GM19043 (cell line): ENCODE data around the gene GBP7.
A peak's percentile ranks its signal among the peaks of the same experiment; 100 is the strongest.
"Not testable (repeated sequence)": the region's sequence is repeated elsewhere in the genome, so short reads cannot be mapped to it uniquely, and the experiment has no call there.

Experiments used
- ATAC-seq: cut with Tn5 transposase; IDR thresholded peaks from one replicate; pipeline ENCODE4 v1.9.1; 2021; ENCODE audit warnings: low read depth; ENCODE audit not compliant: unreplicated experiment

GBP7 gene

GRCh38 chr1:89175601-89176256, at the start of gene GBP7:
GBP7 (minus strand) TSS chr1:89176003; CDS start chr1:89171935, 4,068 bp downstream.
- ATAC-seq: no peak

DNA sequence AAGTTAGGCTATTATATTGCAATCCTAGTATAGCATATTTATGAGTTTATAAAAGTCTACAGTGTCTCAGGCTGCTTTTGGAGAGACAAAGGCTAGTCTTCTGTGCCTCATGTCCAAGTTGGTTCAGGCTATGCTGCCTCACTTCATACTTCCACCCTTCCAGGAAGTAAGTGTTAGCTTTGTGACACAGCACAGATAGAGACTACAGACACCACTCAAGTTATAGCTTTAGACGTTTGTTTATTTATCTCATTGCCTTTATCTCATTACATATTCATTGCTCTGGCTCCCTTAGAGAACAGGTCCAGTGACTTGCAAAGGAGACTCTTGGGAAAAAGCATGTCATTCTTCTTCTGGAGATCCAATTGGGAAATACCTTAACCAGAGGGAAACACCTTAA, 45.5 kb upstream of the GBP7 start:
- ATAC-seq: no peak

- ATAC-seq: not testable (repeated sequence)
Observed at GRCh38 chr1:89219851-89220250, 44.0 kb upstream of the GBP7 start.

DNA sequence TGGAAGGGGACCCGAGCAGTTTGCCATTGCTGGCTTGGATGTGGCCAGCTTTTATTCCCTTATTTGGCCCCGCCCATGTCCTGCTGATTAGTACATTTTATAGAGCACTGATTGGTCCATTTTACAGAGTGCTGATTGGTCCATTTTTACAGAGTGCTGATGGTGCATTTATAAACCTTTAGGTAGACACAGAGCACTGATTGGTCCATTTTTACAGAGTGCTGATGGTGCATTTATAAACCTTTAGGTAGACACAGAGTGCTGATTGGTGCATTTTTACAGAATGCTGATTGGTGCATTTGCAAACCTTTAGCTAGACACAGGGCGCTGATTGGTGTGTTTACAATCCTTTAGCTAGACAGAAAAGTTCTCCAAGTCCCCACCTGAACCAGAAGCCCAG, 43.1 kb upstream of the GBP7 start:
- not testable (repeated sequence) for ATAC-seq

DNA sequence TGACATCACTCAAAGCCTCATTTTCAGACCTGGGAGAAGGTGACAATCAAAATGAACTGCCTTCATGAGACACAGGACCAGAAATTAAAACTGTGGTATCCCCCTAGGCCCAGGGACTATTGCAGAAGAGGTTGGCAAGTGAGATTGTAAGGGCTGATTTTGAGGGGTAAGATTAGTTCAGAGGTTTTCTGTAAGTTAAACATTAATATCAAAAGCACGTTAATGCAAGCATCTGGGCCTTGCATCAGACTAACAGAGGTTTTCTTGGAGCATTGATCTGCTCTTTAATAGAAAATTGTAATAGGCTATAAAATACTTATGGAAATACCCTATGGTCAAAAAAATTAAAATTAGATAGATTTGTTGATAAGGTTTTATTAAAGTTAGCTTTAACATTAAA, 37.5 kb upstream of the GBP7 start:
- ATAC-seq: no peak

GRCh38 chr1:89211035-89211634, 35.3 kb upstream of the GBP7 start:
- no peak for ATAC-seq

GRCh38 chr1:89206373-89206772, 30.6 kb upstream of the GBP7 start:
- no peak for ATAC-seq

DNA sequence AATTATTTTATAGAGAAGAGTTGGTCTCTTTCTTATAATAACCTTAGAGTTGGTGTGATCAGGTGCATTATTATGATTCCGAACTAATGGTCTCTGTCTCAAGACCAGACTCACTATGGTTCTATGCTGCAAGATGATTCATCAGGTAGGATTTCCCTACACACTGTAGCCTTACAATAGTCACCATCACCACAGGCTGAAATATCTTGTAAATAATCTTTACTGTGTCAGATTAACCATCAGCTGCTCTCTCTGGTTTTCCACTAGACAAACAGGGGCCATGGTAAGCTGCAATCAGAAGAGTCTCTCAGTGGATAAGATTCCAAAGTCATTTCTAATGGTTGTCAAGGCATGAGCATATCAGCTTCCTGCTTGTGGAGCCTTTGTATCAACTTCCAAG, 27.4 kb upstream of the GBP7 start:
- ATAC-seq: no peak

- peak; percentile 56 for ATAC-seq
Observed at GRCh38 chr1:89201106-89201794, 25.4 kb upstream of the GBP7 start.

DNA sequence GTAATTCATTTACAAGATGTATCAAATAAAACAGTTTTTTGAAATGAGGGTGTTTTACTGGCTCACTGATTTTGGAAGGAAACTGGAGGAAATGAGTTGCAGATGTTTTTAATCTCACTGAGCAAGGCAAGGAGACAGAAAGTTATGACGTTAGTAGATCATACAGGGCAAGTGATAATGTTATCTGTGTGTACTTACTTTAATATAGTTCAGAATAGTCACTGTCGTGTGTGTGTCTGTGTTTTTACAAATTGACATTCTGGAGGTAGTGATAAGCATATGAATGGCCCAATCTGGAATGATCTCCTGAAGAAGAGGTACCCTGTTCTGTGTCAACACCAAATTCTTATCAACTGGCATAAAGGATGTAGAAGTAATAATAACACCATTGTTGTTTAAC, 24.9 kb upstream of the GBP7 start:
- ATAC-seq: no peak

DNA sequence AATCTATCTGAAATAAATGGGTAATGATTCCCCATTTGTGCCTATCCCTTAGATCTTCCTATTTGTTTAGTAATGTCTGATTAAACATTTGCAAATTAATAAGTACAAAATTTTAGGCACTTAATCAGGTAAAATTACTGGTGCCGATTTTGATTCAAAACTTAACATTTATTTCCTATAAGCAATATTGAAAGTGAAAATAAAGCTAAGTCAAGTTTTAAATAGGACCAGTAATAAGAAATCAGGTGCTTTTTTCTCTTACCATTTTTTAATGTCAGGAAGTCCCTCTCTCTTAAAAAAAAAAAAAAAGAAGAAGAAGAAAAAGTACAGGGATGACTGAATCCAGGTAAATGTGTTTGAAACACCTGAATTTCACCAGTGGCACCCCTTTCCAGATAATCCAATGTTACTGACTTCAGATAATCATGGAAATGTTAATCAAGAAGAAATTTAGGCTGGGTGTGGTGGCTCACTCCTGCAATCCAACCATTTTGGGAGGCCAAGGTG, 23.8 kb upstream of the GBP7 start:
- no peak for ATAC-seq

- ATAC-seq: peak; percentile 42
Observed at GRCh38 chr1:89198491-89199072, 22.8 kb upstream of the GBP7 start, which contains the start of gene GBP4. GBP4 (minus strand) TSS chr1:89198942; CDS start chr1:89198834, 108 bp downstream.

GRCh38 chr1:89198081-89198480, 22.3 kb upstream of the GBP7 start:
- peak; percentile 1 for ATAC-seq

- ATAC-seq: no peak
Observed at GRCh38 chr1:89195476-89195875, 19.7 kb upstream of the GBP7 start.

DNA sequence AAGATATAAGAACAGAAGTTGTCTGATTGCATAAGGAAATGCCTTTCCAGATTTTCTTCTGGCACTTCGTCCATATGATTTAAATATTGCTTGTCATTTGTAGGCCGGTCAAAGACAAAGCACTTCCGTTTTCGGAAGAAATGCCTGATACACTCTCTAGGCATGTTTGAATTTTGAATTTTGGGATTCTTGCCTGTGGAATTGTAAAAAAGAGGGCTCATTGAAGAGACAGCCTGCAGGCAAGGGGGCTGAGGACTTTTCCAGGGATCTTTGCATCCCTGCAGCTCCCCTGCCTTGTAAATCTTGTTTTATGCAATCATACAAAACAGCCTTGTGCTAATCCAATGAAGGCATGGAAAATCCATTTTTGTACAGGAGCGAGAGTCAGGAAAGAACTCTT, 15.5 kb upstream of the GBP7 start:
- ATAC-seq: no peak

- no peak for ATAC-seq
Observed at GRCh38 chr1:89190017-89190416, 14.2 kb upstream of the GBP7 start.

DNA sequence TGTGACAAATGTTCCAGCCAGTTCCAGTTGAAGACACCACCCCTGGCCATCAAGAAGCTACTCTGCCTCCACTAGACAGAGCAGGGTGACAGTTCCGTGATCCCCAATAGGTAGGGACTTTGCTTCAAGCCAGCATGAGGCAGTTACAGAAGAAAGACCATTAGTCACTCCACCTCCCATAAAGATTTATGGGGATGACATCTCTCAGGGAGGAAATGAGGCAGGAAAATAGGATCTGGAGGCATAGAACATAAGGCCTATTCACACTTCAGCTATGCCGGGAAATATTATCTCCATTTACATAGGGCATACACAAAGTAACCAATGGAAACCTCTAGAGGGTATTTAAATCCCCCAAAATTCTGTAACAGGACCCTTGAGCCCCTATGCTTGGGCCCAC, 3.5 kb upstream of the GBP7 start:
- no peak for ATAC-seq

DNA sequence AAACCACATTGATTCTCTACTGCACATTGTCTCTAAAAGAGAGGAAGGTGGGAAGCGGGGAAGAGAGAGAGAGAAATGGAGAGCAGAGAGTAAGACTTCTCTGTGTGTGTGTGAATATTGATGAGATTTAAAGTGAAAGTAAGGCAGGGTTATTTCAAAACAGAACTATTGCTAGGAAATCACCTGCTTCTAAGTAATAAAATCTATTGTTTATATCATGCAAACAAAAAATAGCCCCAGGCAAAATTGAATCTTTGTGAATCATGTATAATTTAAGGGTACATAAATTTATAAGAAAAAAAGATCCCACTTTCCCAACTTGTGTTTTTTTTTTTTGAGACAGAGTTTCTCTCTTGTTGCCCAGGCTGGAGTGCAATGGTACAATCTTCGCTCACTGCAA, 1.2 kb upstream of the GBP7 start:
- ATAC-seq: no peak

- ATAC-seq: no peak
Observed at GRCh38 chr1:89174491-89174890, 1.3 kb downstream of the GBP7 start.

DNA sequence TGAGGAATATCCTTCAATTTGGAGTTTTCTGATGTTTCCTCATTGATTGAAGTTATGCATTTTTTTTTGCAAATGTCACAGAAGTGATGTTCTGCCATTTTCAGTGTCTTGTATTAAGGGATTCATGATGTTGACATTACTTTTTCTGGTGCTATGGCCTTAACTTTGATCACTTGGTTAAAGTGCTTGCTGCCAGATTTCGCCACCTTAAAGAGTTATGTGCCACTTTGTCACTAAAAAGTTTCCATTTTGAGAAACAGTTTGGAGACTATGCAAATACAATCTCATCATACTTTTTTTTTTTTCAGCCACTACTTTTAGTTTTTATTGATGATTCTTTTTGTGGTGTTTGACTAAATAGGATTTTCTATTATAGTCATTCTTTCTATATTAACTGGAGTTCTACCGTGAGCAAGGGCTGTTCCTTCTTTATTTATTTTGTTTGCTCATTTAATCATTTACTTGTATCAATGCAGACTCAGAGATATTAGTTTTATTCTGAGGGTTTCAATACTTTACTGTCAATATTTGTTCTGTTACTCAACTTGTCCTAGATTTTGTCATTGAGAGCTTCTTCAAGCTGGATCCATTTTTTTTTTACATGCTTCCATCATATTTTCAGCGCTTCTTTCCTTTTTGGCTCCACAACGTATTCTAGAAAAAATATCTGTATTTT, 3.2 kb downstream of the GBP7 start:
- no peak for ATAC-seq

- no peak for ATAC-seq
Observed at GRCh38 chr1:89171067-89171438, 4.8 kb downstream of the GBP7 start.
